ENCODE measurements around the gene MYO15B.

MYO15B gene

DNA sequence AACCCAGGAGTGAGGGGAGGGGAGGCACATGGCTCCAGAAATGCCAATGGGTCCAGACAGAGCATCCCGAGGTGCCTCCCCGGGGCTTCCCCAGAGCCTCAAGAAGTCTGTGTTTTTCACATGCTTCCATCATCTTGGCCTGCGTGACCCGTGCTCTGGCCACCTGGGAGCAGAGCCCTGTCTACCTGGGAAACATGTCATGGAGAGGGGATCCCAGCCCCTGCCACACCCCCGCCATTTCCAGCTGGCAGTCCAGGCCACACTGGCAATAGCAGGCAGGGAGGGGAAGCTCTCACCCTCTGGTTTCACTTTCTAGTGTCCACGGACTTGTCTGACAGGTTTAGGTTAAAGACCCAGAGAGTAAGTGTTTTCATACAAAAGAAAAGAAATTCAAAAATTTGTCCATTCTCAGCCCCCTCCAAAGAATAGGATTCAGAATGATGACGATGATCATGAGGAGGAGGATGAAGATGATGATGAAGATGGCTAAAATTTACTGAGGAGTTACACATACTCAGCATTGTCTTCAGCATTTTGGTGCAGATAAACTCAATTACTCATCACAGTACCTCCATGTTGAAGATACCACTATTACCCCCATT is 54.7 kb downstream of the MYO15B start:
- peak; percentile 30 for DNase-seq

DNA sequence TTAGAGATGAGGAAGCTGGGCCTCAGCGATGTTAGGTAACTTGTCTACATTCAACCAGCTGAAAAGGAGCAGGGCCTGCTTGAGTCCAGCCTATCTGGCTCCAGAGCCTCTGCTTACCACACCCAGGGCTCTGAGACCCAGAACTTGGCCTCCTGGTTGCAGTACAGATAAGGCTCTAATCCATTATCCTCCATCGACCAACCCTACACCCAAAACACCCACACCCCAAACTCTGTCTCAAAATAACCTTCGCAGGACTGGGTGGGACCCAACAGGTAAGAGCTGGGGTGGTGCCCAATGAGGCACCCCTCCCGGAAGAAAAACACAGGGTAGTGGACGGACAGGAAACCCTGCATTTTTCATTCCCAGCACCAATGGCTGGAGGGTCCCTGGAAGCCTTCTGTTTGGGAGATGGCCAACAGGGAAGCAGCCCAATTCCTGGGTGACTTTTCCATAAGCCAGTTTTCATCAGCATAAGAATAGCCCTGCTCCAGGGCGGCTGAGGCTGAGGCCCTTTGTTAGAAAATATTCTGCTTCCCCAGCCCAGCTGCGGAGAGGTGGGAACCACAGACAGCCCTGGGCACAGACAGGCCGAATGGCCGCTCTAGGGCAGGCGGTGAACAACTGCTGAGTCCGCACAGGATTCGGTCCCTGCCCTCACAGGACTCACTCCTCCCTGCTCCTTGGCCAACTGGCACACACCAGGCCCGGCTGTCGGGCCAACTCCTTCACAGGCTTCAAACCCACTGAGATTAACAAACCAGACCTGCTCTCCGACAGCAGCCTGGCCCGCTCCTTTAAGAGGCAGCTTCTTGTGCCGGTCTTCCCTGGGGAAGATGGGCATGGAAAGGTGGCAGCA is 55.4 kb downstream of the MYO15B start:
- DNase-seq, result peak; percentile 30

DNA sequence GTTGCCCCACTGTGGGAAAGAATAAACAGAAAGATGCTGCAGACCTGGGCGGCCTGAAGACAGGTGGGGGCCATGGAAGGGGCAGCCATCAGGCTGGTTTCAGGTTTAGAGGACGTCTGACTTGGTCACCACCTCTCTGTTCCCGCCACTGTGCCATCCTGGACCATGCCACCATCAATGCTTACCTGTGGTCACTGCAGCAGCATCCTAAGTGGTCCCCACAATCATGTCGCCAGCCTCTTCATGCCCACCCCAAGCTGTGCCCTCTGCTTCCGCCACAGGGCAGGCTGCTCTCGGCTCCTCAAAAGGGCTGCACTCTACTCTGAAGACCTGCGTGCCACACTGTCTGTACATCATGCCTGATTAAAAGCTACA is 56.0 kb downstream of the MYO15B start:
- DNase-seq, result no peak

DNA sequence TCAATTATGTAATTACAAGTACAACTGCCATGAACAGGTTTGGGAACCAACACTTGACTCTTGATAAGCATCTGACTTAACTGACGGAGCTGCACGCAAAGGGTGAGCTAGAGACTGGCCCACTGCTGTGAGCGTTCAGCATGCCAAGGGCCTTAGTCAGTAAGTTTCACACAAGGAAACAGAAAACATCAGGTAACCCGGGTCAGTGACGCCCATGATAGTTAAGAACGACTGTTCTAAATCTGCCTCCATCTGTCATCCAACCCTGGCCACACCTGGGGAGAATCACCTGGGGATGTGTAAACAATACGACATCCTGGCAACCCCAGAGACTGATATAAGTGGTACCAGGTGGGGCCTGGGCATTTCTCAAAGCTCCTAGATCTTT is 57.9 kb downstream of the MYO15B start:
- DNase-seq, result no peak

DNA sequence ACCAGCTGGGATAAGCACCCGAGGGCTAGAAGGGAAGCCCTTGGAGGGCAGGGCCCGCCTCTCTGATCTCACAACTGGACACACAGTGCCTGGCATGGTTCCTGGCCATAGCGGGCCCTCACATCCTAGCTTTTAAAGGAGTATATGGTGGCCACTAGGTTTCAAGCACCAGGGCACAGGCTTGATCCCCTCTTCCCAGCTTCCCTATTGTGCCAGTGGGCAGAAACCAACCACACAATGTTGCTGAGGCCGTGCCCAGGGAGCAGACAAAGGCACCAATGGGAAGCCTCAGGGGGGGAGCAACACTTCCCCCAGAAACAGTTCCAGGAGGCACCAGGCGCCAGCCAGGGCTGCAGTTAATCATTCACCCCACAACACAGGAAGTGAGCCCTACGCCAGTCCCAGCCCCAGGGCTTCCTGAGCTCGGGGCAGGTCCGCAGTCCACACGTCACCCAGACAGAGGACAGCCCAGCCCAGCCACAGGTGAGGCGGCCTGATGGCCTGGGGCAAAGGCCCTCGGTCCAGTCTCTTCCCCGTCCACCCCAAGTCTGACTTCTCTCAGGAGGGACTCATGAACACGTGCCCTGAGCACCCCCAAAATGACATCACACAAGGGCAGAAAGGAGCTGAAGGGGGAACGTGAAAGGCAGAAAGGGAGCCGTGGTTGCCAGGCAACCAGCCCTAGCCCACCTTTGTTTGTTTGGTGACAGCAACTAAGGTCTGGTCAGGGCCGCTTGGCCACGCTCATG is 58.5 kb downstream of the MYO15B start:
- no peak for DNase-seq

DNA sequence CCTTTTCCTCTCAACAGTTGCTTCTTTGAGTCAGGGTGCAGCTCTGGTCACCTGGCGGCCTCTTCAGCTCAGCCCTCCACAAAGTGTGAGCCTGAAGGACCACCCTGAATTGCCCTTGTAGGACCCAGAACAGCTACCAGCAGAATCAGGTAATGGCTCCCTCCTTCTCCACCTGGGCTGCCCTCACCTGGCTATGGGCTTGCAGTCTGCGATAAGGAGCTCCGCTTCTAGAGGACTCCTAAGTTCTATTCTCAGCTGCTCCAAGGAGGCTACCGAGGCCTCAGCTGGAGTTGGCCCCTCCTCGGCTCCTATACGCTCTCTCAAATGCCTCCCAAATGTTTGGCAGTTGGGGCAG is 59.0 kb downstream of the MYO15B start:
- DNase-seq, result no peak

DNA sequence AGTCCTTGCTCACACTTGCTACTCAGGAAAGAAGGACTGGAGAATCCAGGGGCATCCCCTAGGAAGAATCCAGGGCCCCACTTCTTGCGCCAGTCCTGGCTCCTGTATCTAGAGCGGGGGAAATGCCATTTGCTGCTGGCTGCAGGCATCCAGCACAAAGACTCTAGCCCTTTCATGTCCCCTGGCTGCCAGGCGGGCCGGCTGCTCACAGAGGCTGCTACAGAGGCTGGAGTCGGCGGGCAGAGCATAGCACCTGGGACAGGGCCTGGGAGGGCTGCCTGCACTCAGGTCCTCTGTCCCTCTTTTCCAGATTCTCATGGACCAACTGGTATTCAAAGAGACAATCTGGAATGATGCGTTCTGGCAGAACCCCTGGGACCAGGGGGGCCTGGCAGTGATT is 59.5 kb downstream of the MYO15B start:
- no peak for DNase-seq

DNA sequence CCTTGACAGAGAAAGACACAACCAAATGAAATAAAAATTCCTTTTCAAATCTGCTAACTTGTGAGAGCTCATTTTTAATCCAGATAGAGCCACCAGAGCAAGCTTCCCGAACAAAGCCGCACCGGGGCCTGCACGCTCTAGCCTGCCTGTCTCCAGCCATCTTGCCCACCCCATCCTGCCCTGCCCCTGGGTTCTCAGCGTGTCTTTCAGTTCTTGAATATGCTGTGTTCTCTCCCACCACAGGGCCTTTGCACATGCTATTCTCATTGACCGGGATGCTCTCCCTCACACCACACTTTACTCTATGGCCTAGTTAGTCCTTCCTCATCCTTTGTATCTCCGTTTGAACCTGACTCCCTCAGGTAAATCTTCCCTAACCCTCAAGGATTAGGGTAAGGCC is 60.3 kb downstream of the MYO15B start:
- no peak for DNase-seq

DNA sequence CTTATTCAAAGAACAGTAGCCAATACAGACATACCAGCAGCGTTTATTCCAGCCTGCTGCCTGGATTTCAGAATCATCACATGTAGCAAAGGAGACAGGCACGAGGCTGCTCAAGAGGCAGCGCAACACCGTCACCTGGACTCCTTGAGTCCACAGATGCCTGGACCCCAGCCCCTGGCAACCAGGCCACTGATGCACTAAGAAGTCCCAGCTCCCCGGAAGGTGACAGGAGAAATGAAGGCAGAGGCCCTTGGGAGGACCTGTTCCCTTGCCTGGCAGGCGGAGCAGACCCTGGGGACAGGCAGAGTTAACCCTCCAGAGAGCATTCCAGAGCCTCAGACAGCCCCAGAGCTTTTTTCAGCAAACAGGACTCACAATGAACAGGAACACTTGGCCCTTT is 62.1 kb downstream of the MYO15B start:
- DNase-seq, result no peak

DNA sequence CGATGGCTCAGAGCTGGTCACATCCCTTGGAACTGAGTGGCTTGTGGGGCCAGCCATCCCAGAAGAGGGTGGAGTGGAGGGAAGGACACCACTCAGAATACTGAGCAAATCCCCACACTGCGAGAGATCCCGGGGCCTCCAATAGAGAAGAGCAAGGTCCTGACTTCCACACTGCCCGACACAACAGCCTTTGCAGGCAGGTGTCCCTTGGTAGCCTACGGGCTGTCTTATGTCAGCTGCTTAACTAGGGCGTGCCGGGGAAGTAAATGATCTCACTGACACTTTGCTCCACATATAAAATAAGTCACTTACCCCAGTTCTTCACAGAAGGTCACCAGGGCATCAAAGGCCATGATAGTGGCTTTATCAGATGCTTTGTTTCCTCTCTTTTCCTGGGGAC is 63.3 kb downstream of the MYO15B start:
- no peak for DNase-seq

DNA sequence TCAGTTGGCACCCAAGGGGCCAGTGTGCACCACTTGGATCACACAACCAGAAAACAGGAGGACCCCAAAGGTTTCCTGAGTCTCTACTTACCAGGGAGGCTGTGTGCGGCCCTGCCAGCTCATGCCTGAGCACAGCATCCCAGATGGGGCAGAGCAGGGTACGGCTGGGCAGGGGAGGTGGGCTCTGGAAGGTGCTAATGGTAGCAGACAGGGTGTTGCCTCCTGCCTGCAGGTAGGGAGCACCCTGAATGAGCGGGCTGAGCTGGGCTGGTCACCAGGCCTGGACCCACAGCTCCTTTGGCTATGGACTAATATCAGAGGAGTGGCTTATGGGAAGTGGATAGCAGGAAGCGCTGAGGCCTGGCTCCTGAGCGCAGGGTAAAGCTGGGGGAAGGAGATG is 64.7 kb downstream of the MYO15B start:
- no peak for DNase-seq

DNA sequence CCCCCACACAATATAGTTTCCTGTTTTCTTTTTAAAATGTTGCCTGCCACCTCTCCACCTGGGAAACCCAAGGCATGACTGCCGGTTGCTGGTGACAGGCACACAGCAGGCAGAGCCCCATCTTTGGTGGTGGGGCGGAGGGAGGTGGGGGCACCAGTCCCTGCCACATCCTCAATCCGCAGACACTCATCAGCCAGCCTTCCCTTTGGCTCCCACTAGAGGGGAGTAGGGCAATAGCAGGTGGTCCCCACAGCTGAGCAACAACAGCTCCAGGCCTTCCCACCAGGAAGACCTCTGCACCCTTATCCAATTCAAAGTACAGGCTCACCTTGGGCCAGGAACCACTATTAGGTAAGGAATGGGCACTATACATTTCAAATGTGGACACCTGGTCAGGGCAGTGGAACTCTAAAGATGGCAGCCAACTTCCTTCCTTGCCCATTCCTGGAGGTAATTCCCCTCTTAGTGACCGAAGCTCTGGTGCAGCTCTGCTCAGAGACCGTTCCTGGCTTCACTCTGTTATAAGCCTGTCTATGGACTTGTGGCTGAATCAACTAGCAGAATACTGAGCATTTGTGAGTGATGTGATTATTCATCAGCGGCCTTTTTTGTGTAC is 65.4 kb downstream of the MYO15B start:
- DNase-seq, result peak; percentile 48

DNA sequence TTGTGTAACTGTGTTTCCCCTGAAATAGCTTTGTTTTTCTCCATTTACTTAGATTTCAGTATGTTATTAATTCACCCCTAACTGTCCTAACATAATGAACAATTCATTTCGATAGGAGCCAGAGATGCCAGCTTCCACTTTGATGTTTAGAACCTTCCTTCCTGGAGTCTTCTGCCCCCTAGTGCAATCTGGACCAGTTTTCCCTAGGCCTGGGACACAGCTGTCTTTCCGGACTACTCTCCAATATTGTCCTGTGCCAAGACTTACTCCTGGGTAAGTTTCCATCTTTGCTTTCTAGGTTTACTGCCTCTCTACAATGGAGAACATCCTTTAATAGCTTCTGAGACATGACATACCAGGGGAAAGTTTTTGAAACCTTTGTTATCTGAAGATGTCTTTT is 66.6 kb downstream of the MYO15B start:
- no peak for DNase-seq

DNA sequence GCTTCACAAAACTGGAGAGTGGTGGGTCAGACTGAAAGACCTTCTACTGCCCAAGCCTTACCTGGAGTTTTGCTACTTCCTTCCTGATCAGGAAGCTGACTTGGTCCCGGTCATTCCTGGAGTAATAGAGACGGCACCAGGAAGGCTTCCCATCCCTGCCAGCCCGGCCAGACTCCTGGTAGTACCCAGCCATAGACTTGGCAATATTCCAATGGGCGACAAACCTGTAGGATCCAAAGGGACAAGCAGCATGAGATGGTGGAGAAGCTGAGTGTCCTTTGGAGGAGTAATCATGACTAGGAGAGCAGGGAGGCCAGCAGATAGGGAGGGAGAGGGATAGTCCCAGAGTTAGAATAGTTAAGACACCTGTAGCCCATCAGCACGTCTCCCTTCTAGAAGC is 70.6 kb downstream of the MYO15B start:
- no peak for DNase-seq

DNA sequence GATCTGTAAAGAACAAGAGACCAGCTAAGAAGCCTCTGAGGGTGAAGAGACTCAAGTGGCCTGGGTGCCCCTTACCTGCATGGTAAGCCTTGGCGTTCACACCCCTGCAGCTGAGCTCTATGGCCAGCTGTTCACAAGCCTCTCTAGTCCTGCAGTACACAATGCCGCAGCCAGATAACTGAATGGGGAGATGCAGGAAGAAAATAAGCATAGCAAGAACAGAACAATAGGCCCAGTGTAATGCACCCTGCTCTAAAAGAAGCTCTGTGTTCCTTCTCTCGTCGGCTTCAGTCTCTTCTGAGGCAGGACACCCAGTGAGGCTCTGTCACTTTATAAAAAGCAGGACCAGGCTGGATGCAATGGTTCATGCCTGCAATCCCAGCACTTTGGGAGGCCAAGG is 73.9 kb downstream of the MYO15B start:
- DNase-seq, result no peak

DNA sequence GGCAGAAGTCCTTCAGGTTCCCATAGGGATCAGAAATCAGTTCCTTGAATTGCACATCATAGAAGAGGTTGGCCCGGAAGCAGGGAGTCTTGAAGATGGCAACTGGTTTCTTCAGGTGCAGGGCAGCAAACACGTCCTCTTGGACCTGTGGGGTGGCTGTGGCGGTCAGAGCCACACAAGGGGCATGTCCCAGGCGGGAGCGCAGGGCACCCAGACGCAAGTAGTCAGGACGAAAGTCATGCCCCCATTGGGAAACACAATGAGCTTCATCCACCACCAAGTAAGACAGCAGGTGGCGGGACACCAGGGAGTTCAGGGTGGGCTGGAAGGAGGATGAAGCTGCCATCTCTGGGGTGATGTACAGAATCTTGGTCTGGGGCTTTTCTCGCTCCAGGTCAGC is 74.9 kb downstream of the MYO15B start:
- no peak for DNase-seq

DNA sequence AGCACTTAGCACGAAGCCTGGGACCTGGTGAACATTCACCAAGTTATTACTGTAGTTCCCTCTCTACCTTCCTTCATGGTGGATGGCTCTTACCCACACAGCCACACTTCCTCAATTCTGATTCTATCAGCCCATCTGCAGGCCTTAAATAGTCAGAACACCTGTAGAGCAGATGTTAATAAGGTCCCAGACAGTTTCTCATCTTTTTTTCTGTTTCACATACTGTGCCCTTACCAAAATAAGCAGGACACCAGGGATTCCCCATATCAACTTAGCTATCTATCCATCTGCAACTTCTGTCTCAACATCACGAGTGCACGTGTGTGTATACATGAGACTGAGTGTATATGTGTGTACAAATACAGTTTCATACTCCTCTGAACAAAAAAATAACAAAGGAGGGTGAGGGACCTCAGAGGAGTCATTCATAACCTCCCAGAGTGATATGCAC is 76.5 kb downstream of the MYO15B start:
- DNase-seq, result no peak

DNA sequence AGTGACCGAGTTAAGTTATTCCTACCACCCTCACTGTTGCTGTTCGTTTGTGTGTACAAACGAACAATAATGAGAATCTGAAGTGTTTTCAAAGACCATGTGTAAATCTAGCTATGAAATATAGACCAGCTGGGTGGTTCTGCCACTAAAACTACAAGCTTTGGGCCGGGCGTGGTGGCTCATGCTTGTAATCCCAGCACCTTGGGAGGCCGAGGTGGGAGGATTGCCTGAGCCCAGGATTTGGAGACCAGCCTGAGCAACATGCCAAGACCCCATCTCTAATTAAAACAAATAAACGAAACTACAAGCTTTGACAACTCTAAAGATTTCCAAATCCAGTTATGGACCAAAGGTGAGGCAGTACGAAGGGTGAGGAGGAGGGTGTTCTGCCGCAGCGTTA is 78.4 kb downstream of the MYO15B start:
- no peak for DNase-seq

DNA sequence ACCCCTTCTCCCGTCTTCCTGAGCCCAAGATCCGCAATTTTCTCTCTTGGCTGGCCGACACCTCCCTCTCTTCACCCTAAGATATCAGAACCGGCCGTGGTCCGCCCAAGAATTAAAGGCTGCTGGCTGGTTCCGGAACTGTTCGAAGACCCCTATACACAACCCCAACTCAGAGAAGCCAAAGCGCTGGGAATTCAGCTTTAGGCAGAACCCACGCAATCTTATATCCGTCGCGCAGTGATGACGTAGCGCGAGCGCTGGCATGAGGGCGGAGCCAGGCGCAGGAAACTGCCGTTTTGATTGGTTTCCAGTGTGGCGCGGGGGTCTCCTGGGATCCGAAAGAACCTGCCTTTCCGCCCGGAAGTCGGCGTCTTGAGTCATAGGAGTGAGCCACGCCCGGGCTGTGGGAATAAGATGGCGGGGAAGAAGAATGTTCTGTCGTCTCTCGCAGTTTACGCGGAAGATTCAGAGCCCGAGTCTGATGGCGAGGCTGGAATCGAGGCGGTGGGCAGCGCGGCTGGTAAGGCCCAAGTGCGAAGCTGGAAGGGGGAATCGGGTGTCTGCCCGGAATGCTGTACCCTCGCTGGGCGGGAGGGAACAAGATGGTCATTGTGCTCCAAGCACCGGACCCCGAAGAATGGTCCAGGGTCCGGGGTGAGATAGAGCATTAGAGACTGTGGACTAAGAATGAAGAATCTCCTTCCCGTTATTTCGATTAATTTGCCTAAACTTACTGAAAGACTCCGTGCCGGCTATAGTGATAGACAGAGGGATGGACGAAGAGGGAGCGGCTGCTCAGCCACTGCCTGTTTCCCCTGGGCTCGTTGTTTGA is 79.6 kb downstream of the MYO15B start, which contains the start of the genes RECQL5 and SAP30BP:
RECQL5 (minus strand) TSS at position 196 of the 832 bp plus-strand sequence. CDS start 597 bp downstream, outside the sequence.
SAP30BP (plus strand) TSS at position 380 of the 832 bp plus-strand sequence; CDS start at position 415, 35 bp downstream.
- DNase-seq, result peak; percentile 98

DNA sequence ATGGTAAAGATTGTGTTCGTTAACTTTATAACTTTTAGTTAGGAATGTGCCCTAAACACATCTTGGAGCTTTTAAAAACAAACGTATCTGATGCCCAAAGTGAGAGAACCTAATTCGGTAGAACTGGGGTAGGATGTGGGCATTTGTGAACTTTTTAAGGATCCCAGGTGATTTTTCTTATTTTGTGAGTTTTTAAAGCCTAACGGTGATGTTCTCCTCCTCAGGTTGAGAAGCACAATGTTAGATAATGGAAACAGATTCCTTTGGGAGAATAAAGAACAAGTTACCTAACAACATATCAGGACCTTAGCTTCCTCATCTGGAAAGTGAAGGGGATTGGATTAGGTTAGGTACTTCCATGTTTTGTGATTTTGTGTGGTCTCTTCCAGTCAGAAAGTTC is 80.2 kb downstream of the MYO15B start:
- no peak for DNase-seq

DNA sequence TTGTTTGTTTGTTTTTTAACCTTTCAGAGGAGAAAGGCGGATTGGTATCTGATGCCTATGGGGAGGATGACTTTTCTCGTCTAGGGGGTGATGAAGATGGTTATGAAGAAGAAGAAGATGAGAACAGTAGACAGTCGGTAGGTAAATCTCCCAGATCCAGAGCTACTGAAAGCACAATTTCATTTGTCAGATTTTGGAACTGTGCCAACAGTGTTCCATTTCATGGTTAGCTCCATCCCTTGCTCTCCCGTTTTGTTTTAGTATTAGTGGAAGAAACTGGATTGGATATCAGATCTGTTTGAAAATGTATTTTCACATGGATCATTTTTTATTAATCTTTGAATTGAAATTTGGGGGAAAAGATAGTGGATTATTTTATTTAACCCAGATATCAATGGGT is 80.9 kb downstream of the MYO15B start:
- no peak for DNase-seq

DNA sequence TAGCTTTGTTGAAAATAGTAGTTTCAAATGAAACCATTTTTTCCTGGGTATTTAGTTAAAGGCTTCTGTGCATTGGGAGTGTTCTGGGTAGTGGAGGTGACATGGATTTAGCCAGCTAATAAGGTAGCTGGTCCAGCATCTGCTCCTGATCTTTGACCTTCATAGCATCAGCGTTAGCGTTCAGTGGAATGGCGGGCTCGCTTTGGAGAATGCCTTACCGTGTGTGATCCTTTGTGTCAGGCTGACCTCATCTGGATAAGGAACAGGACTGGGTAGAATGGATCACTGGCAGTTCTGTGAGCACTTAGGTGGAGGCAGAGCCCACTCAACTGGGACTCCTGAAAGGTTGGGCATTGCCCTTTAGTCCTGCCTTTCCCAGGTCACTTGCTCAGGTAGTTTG is 83.3 kb downstream of the MYO15B start:
- no peak for DNase-seq
